ENCODE results near the gene MUCL3.
A peak's percentile ranks its signal among the peaks of the same experiment; 100 is the strongest.
"Not testable (repeated sequence)": the region's sequence is repeated elsewhere in the genome, so short reads cannot be mapped to it uniquely, and the experiment has no call there.

Gene MUCL3

GRCh38 chr6:30914076-30914853 lies 26.5 kb upstream of the MUCL3 start, which contains the start of gene VARS2:
TSS of gene VARS2 (plus strand) at chr6:30914238. CDS start at chr6:30914837, 599 bp downstream.
- DNase-seq, result peak; percentile 90 to 92

- DNase-seq, result no peak
Measured at GRCh38 chr6:30914854-30915590, 25.8 kb upstream of the MUCL3 start.

GRCh38 chr6:30915591-30915946 lies 25.2 kb upstream of the MUCL3 start:
- peak in 1 of 2 donors; percentile 49 for DNase-seq

DNA sequence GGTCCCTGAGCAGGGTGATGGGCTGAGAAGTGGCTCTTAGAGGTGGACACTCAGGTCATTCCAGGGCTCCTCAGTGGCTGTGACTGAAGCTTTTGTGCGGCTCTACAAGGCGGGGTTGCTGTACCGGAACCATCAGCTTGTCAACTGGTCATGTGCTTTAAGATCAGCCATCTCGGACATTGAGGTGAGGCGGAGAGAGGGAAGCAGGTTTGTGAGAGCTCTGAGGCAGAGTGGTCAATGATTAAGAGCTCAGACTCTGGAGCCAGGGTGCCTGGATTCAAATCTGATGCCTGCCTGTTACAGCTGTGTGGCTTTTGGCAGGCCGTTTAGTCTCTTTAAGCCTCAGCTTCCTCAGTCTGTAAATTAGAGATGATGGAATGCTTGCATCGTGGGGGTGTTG lies 23.7 kb upstream of the MUCL3 start:
- no peak for DNase-seq

DNA sequence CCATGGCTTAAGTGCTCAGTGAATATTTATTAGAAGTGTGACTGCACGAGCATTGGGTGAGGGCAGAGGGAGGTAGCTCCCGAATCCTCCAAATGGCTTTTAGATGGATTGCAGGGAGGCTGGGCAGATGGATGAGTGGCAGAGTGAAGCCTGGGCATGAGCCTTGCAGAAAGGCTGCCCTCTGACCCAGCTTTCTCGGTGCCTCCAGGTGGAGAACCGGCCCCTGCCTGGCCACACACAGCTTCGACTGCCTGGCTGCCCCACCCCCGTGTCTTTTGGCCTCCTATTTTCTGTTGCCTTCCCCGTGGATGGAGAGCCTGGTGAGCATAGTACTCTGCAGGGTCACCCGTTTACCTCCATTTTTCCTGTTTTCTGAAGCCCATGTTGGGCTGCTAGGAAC lies 23.3 kb upstream of the MUCL3 start:
- no peak for DNase-seq

- DNase-seq, result no peak
Measured at GRCh38 chr6:30918670-30919069, 22.1 kb upstream of the MUCL3 start.

DNA sequence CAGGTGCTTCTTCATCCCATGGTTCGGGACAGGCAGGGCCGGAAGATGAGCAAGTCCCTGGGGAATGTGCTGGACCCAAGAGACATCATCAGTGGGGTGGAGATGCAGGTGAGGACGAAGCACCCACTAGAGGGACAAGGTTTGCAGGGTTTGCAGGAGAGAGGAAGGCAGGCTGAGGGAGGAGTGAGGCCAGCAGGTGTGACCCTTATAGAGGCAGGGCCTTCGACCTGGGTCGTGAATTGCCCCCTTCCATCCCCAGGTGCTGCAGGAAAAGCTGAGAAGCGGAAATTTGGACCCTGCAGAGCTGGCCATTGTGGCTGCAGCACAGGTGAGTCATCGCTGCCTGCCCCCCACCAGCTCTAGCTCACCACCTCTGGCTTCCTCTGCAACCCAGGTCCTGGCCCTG lies 18.3 kb upstream of the MUCL3 start:
- no peak for DNase-seq

DNA sequence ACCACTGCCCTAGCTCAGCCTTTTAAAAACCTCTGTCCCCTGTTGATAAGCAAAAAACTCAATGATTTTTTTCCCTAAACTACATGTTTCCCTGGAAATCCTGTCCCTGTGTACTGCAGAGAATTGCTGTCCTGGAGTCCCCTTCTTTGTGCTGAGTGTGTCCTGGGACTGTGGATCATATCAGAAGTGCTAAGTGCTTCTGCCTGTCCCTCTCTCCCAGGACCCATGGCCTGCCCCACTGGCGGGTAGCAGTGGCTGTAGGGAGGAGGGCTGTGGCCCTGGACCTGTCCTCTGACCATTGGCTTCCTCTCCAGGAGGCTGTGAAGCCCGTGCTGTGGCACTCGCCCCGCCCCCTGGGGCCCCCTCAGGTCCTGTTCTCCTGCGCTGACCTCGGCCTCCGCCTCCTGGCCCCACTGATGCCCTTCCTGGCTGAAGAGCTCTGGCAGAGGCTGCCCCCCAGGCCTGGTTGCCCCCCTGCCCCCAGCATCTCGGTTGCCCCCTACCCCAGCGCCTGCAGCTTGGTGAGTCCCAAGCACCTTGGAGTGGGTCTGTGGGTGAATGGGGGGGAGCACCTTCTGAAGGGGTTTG lies 16.6 kb upstream of the MUCL3 start:
- DNase-seq, result not testable (repeated sequence)

DNA sequence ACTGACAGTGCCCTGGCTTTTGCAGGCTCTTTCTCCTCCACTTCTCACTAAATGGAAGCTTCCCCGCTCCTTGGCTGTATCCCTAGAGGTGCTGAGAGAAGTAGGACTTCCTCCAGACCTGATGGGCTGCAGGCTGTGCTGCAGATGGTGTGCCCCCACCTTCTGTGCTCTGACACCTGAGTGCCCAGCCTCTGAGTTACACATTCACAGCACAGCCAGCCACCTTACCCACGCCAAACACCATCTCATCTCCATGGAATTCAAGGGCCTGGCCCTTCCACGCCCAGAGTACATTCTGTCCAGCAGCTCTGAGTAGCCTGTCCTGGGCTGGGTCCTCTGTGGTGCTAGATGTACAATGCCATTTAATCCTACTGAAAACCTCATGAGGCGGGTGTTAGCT lies 14.1 kb upstream of the MUCL3 start:
- no peak for DNase-seq

DNA sequence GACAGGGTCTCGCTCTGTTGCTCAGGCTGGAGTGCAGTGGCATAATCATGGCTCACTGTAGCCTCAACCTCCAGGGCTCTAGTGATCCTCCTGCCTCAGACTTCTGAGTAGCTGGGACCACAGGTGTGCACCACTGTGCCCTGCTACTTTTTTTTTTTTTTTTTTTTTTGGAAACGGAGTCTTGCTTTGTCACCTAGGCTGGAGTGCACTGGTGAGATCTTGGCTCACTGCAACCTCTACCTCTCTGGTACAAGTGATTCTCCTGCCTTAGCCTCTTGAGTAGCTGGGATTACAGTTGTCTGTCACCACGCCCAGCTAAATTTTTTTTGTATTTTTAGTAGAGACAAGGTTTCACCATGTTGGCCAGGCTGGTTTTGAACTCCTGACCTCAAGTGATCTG lies 13.7 kb upstream of the MUCL3 start:
- not testable (repeated sequence) for DNase-seq

- no peak for DNase-seq
Measured at GRCh38 chr6:30928677-30929076, 12.1 kb upstream of the MUCL3 start.

- no peak for DNase-seq
Measured at GRCh38 chr6:30930506-30930905, 10.3 kb upstream of the MUCL3 start.

- DNase-seq, result no peak
Measured at GRCh38 chr6:30931272-30931671, 9.5 kb upstream of the MUCL3 start.

- DNase-seq, result no peak
Measured at GRCh38 chr6:30931969-30932645, 8.7 kb upstream of the MUCL3 start, which contains the start of gene SFTA2. TSS of gene SFTA2 (minus strand) at chr6:30932170. CDS start at chr6:30932096, 74 bp downstream.

- no peak for DNase-seq
Measured at GRCh38 chr6:30932665-30933365, 8.0 kb upstream of the MUCL3 start.

DNA sequence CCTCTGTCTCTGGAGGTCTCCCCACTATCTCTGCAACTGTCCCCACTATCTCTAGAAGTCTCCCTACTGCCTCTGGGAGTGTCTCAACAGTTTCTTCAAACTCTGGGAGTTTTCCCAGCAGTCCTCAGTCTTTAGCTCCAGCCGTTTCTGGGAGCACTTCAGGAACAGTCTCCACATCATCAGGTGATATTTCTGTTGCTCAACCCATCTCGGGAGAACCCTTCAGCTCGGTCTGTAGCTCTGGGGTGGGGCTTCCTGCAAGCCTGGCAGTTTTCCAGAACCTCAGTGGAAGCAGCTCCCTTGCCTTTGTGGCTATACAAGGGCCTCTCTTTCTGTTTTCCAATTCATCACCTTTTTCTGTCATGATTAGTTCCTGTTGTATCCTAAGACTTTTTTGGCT lies 5.8 kb upstream of the MUCL3 start:
- DNase-seq, result no peak

DNA sequence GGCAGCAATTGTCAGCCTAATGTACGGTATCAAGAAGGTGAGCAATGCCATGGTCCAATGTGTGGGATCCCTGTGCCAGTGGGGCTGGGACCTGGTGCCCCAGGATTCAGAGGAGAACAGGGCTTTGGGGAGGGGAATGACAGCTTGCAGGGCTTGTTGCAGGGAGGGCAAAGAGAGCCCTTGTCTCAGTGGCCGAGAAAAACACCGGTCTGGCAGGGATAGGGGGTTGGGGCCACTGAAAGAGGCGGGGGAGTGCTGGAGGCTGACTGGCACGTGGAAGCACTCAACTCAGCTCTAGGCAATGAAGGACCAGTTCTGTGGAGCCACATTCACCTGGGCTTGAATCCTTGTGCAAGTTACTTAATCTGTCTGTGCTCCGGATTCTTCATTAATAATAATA lies 3.5 kb upstream of the MUCL3 start:
- DNase-seq, result no peak

DNA sequence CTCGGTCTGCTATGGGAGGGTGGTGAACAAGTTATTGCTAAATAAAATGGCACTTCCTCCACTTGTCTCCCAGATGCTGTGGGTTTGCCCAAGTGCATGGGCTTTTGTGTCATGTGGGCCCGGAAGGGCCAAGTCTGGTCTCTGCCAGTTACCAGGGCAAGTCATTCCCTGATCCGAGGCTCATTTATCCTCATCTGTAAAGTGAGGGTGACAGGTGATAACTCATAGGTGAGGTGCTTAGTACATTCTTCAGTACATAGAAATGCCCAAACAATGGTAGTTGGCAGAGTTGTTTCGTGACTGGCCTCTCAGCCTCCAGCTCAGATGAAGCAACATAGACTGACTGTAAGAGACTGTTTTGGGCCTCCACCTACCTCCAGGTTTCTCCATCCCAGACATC lies 2.0 kb upstream of the MUCL3 start:
- no peak for DNase-seq

DNA sequence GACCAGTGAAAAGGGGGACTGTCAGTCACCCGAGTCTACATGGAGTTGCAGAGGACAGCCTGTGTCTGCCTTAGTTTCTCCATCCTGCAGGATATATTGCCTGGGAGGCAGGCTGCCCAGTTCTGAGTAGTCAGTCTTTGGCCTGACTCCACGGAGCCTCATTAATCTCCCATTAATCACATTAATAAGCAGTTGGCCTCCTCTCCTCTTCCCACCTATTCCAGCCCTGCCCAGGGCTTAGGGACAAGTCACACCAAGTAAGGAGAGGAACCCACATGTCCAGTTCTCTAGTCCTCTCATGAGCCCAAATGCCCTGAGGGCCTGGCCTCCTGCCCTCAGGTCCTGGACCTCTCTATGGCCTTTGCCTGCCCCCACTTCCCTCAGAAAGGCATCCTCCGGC lies 1.3 kb upstream of the MUCL3 start:
- DNase-seq, result no peak

DNA sequence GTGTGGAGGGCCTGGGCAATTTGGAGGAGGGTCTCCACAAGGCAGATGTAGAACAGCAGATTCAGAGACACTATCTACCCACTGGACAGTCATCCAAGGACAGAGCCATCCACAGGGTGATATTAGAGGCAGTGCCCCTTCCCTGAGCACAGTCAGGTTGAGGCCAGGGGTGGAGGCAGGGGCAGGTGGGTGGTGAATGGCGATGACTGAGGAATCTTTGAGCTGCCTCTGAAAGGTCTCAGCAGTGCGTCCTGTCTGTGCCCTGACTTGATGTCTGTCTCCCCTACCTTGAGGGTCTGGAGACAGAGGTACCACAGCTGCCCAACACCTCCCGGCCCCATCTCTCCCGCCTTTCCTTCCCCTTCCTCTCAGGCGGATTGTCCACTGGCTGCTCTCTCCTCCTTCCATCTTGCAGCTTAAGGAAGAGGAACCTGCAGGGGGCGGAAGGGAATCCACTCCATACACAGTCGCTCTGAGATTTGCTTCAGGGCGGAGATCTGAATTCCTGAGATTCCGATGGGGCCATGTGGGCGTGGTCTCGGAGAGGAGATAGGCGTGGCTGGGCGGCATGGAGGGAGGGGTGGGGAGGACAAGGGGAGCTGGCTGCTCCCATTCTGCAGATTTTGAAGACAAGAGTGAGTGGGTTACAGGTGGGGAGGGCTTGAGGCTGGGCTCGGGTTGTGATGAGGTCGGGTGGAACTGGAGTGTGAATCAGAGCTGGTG lies 1.7 kb downstream of the MUCL3 start:
- DNase-seq, result no peak

GRCh38 chr6:30944051-30944450 lies 3.3 kb downstream of the MUCL3 start:
- DNase-seq, result no peak

- DNase-seq, result no peak
Measured at GRCh38 chr6:30945281-30945680, 4.5 kb downstream of the MUCL3 start.
